K562 (cell line): ENCODE measurements around the gene IL31. TPM values are rescaled to one million over a fixed set of nuclear protein-coding genes. Genes with fewer than 3 reads are reported as not detected.

Experiments
- JUN ChIP-seq, 2 experiments: sonication (generic) in 1 of 2; formaldehyde crosslinking in 1 of 2; IDR thresholded peaks; 2 replicates each; pipeline versions ENCODE4 v1.6.1 to v1.8.0; 2012 to 2022; ENCODE audit warnings: borderline replicate concordance in 2 of 2, mild to moderate bottlenecking in 2 of 2, improper control_type of control experiment in 1 of 2, low read depth in 1 of 2, low read length in 1 of 2, missing genetic modification reagents in 1 of 2
- KLF6 ChIP-seq: fragments of 250-450 bp; sonication (Bioruptor Pico); IDR thresholded peaks from 2 replicates; pipeline ENCODE4 v1.4.0; 2020; ENCODE audit warnings: mild to moderate bottlenecking, moderate library complexity, borderline replicate concordance
- MAX ChIP-seq: sonication (generic); formaldehyde crosslinking; IDR thresholded peaks from 2 replicates; pipeline ENCODE4 v1.9.0; 2022; ENCODE audit warnings: mild to moderate bottlenecking, missing genetic modification reagents
- RBM17 ChIP-seq: fragments of 200-400 bp; formaldehyde crosslinking; IDR thresholded peaks from 2 replicates; pipeline ENCODE4 v1.6.1; 2017; ENCODE audit warnings: low read depth, mild to moderate bottlenecking, low read length, borderline replicate concordance
- SMARCE1 ChIP-seq: fragments of 450-650 bp; IDR thresholded peaks from 2 replicates; pipeline ENCODE4 v1.7.1; 2016; ENCODE audit warnings: mild to moderate bottlenecking
- ZEB2 ChIP-seq: fragments of 450-650 bp; IDR thresholded peaks from 2 replicates; pipeline ENCODE4 v1.6.1; 2016
- ZNF398 ChIP-seq: fragments of 250-450 bp; sonication (Bioruptor Pico); IDR thresholded peaks from 2 replicates; pipeline ENCODE4 v1.8.0; 2021; ENCODE audit warnings: moderate library complexity, mild to moderate bottlenecking, inconsistent platforms
- ZNF507 ChIP-seq: conservative IDR thresholded peaks from 2 replicates; pipeline ENCODE4 v1.6.1; 2017; ENCODE audit warnings: missing genetic modification characterization, missing compliant biosample characterization
- ZNF511 ChIP-seq: sonication (generic); formaldehyde crosslinking; IDR thresholded peaks from 2 replicates; pipeline ENCODE4 v1.8.0; 2022; ENCODE audit warnings: mild to moderate bottlenecking, missing genetic modification reagents
- polyA plus RNA-seq, 8 experiments: library from polyadenylated mRNA; depleted of rRNA in 4 of 8; stranded (reverse) in 5 of 8; unstranded in 3 of 8; fragments of >200 nt; fragmentation: Nextera tagmentation in 2 of 8; fragmentation: Illumina TruSeq in 1 of 8; extraction: Ambion mirVana in 2 of 8; extraction: Trizol in 1 of 8; gene quantifications; 2 replicates each; pipeline versions ENCODE4 v1.2.1 to v1.2.3, GENCODE V29; 2011 to 2014; ENCODE audit warnings: inconsistent platforms in 1 of 8, missing spikeins in 1 of 8
- total RNA-seq, 7 experiments: library from RNA; depleted of rRNA in 6 of 7; stranded (reverse); fragments of >200 nt in 6 of 7; fragmentation: Illumina TruSeq in 2 of 7; extraction: Trizol in 2 of 7; gene quantifications; 2 replicates each; pipeline versions ENCODE4 v1.2.1 to v1.2.3, GENCODE V29; 2011 to 2021; ENCODE audit warnings: low replicate concordance in 1 of 7
- TF ChIP-seq, protein P1 (sequence below): fragments of 450-650 bp; formaldehyde crosslinking; IDR thresholded peaks from 2 replicates; pipeline ENCODE4 v1.4.0; 2022; ENCODE audit warnings: missing genetic modification characterization
- TF ChIP-seq, protein P2 (sequence below), 3 experiments: IDR thresholded peaks in 2 of 3; conservative IDR thresholded peaks in 1 of 3; 2 replicates each; pipeline ENCODE4 v1.5.1; 2011 to 2012; ENCODE audit warnings: low read length in 3 of 3, mild to moderate bottlenecking in 3 of 3, control low read depth in 2 of 3, improper control_type of control experiment in 1 of 3, inconsistent platforms in 1 of 3, low read depth in 1 of 3, mixed read lengths in 1 of 3, moderate library complexity in 1 of 3; ENCODE audit not compliant: insufficient read depth in 2 of 3

IL31 gene
- total and polyA plus RNA-seq, 9 of the 15 experiments (the other 6 are each of a cell fraction or from before 2014, with no cell fraction given): not detected

GRCh38 chr12:122203301-122204166, 29.5 kb upstream of the IL31 start, which contains the start of gene B3GNT4 (continued):
- TF ChIP-seq, protein P1, sequence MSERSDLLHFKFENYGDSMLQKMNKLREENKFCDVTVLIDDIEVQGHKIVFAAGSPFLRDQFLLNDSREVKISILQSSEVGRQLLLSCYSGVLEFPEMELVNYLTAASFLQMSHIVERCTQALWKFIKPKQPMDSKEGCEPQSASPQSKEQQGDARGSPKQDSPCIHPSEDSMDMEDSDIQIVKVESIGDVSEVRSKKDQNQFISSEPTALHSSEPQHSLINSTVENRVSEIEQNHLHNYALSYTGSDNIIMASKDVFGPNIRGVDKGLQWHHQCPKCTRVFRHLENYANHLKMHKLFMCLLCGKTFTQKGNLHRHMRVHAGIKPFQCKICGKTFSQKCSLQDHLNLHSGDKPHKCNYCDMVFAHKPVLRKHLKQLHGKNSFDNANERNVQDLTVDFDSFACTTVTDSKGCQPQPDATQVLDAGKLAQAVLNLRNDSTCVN (CRISPR knock-in tag): no peak
- TF ChIP-seq KLF6 (CRISPR knock-in tag) (no peak), ZEB2 (no peak), SMARCE1 (no peak), JUN (IDR thresholded peaks at IDR 0.05; ENCODE audit: borderline replicate concordance, low read depth, low read length) (no peak), JUN (CRISPR knock-in tag; IDR thresholded peaks at IDR 0.05; ENCODE audit: borderline replicate concordance) (no peak), ZNF507 (tag) (no peak), MAX (CRISPR knock-in tag) (peak; percentile 83), RBM17 (no peak), ZNF511 (CRISPR knock-in tag) (0 out of 2 replicates have a peak, but pooled peaks have one; percentile 13), ZNF398 (CRISPR knock-in tag) (no peak)
- TF ChIP-seq, protein P2, sequence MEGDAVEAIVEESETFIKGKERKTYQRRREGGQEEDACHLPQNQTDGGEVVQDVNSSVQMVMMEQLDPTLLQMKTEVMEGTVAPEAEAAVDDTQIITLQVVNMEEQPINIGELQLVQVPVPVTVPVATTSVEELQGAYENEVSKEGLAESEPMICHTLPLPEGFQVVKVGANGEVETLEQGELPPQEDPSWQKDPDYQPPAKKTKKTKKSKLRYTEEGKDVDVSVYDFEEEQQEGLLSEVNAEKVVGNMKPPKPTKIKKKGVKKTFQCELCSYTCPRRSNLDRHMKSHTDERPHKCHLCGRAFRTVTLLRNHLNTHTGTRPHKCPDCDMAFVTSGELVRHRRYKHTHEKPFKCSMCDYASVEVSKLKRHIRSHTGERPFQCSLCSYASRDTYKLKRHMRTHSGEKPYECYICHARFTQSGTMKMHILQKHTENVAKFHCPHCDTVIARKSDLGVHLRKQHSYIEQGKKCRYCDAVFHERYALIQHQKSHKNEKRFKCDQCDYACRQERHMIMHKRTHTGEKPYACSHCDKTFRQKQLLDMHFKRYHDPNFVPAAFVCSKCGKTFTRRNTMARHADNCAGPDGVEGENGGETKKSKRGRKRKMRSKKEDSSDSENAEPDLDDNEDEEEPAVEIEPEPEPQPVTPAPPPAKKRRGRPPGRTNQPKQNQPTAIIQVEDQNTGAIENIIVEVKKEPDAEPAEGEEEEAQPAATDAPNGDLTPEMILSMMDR (IDR thresholded peaks at IDR 0.05 in 2 of 3, conservative IDR thresholded peaks at IDR 0.05 in 1 of 3; ENCODE audit: insufficient read depth in 2 of 3, low read depth in 1 of 3, low read length in 3 of 3): no peak
